Measurements from ENCODE around the gene SPATS1. TPM values are rescaled to one million over a fixed set of nuclear protein-coding genes. Genes with fewer than 3 reads are reported as not detected.
"Not testable (repeated sequence)": the region's sequence is repeated elsewhere in the genome, so short reads cannot be mapped to it uniquely, and the experiment has no call there.

Gene SPATS1
- polyA plus RNA-seq, 1 donor from 2014 or later: not detected

GRCh38 chr6:44349904-44350649, 7.6 kb downstream of the SPATS1 start:
- Mint-ChIP-seq H3K27me3 (peaks cover 4% of the 10 kb centered on the region), H3K36me3 (no peaks in the 10 kb centered on the region), H3K9me3 (no peaks in the 10 kb centered on the region), H3K4me3 (no peak overlapping the region), H3K4me1 (no peaks in the 10 kb centered on the region), H3K27ac (no peak overlapping the region)

- not testable (repeated sequence) for H3K27me3 Mint-ChIP-seq, H3K27ac Mint-ChIP-seq, H3K4me1 Mint-ChIP-seq, H3K4me3 Mint-ChIP-seq, H3K36me3 Mint-ChIP-seq, H3K9me3 Mint-ChIP-seq
Observed at GRCh38 chr6:44350650-44350994, 8.2 kb downstream of the SPATS1 start.

GRCh38 chr6:44352259-44352658, 9.8 kb downstream of the SPATS1 start:
- Mint-ChIP-seq H3K4me1 (no peaks in the 10 kb centered on the region), H3K4me3 (no peak overlapping the region), H3K36me3 (no peaks in the 10 kb centered on the region), H3K9me3 (peaks cover 3 to 6% (median 3%) of the 10 kb centered on the region in 3 donors), H3K27ac (no peak overlapping the region), H3K27me3 (peaks cover 6% of the 10 kb centered on the region)

GRCh38 chr6:44353336-44353735, 10.9 kb downstream of the SPATS1 start:
- Mint-ChIP-seq H3K4me3 (no peak overlapping the region), H3K27ac (no peak overlapping the region), H3K4me1 (no peaks in the 10 kb centered on the region), H3K36me3 (no peaks in the 10 kb centered on the region), H3K9me3 (peaks cover 3 to 6% (median 3%) of the 10 kb centered on the region in 3 donors), H3K27me3 (peaks cover 7% of the 10 kb centered on the region)

- no peak overlapping the region for H3K4me3 Mint-ChIP-seq
- H3K9me3 Mint-ChIP-seq: peaks cover 3 to 6% (median 3%) of the 10 kb centered on the region in 3 donors
- no peak overlapping the region for H3K27ac Mint-ChIP-seq
- H3K4me1 Mint-ChIP-seq: no peaks in the 10 kb centered on the region
- peaks cover 10% of the 10 kb centered on the region for H3K27me3 Mint-ChIP-seq
- H3K36me3 Mint-ChIP-seq: no peaks in the 10 kb centered on the region
Observed at GRCh38 chr6:44355640-44356039, 13.2 kb downstream of the SPATS1 start.

GRCh38 chr6:44356487-44356886, 14.0 kb downstream of the SPATS1 start:
- H3K4me1 Mint-ChIP-seq: no peaks in the 10 kb centered on the region
- H3K9me3 Mint-ChIP-seq: peaks cover 3 to 6% (median 3%) of the 10 kb centered on the region in 3 donors
- peaks cover 14% of the 10 kb centered on the region for H3K27me3 Mint-ChIP-seq
- no peaks in the 10 kb centered on the region for H3K36me3 Mint-ChIP-seq
- no peak overlapping the region for H3K27ac Mint-ChIP-seq
- no peak overlapping the region for H3K4me3 Mint-ChIP-seq

GRCh38 chr6:44359973-44360372, 17.5 kb downstream of the SPATS1 start:
- Mint-ChIP-seq H3K4me1 (peaks cover 0 to 3% (median 3%) of the 10 kb centered on the region in 3 donors), H3K27me3 (peaks cover 16% of the 10 kb centered on the region), H3K4me3 (no peak overlapping the region), H3K36me3 (no peaks in the 10 kb centered on the region), H3K9me3 (peaks cover 3 to 6% (median 3%) of the 10 kb centered on the region in 3 donors), H3K27ac (no peak overlapping the region)

- Mint-ChIP-seq H3K4me1 (peaks cover 3 to 6% (median 4%) of the 10 kb centered on the region in 3 donors), H3K36me3 (no peaks in the 10 kb centered on the region), H3K4me3 (no peak overlapping the region), H3K9me3 (no peaks in the 10 kb centered on the region), H3K27me3 (peaks cover 15% of the 10 kb centered on the region), H3K27ac (no peak overlapping the region)
Observed at GRCh38 chr6:44361947-44362346, 19.5 kb downstream of the SPATS1 start.

GRCh38 chr6:44363377-44363926, 21.0 kb downstream of the SPATS1 start:
- no peak overlapping the region for H3K4me3 Mint-ChIP-seq
- H3K36me3 Mint-ChIP-seq: no peaks in the 10 kb centered on the region
- no peaks in the 10 kb centered on the region for H3K9me3 Mint-ChIP-seq
- no peak overlapping the region for H3K27ac Mint-ChIP-seq
- peaks cover 3 to 6% (median 4%) of the 10 kb centered on the region in 3 donors for H3K4me1 Mint-ChIP-seq
- peaks cover 14% of the 10 kb centered on the region for H3K27me3 Mint-ChIP-seq

- Mint-ChIP-seq H3K27me3 (peaks cover 8% of the 10 kb centered on the region), H3K4me3 (no peak overlapping the region), H3K27ac (no peak overlapping the region), H3K9me3 (no peaks in the 10 kb centered on the region), H3K36me3 (no peaks in the 10 kb centered on the region), H3K4me1 (peaks cover 3 to 6% (median 4%) of the 10 kb centered on the region in 3 donors)
Observed at GRCh38 chr6:44366781-44367180, 24.3 kb downstream of the SPATS1 start.

GRCh38 chr6:44367681-44368080, 25.2 kb downstream of the SPATS1 start:
- H3K36me3 Mint-ChIP-seq: no peaks in the 10 kb centered on the region
- no peak overlapping the region for H3K4me3 Mint-ChIP-seq
- peaks cover 8% of the 10 kb centered on the region for H3K27me3 Mint-ChIP-seq
- peaks cover 3 to 6% (median 4%) of the 10 kb centered on the region in 3 donors for H3K4me1 Mint-ChIP-seq
- H3K9me3 Mint-ChIP-seq: no peaks in the 10 kb centered on the region
- no peak overlapping the region for H3K27ac Mint-ChIP-seq

GRCh38 chr6:44373051-44373450, 30.6 kb downstream of the SPATS1 start:
- no peak overlapping the region for H3K4me3 Mint-ChIP-seq
- H3K4me1 Mint-ChIP-seq: no peaks in the 10 kb centered on the region
- H3K36me3 Mint-ChIP-seq: no peaks in the 10 kb centered on the region
- H3K27ac Mint-ChIP-seq: no peak overlapping the region
- no peaks in the 10 kb centered on the region for H3K9me3 Mint-ChIP-seq
- peaks cover 19% of the 10 kb centered on the region for H3K27me3 Mint-ChIP-seq

- no peak overlapping the region for H3K4me3 Mint-ChIP-seq
- no peak overlapping the region for H3K27ac Mint-ChIP-seq
- peaks cover 17% of the 10 kb centered on the region for H3K27me3 Mint-ChIP-seq
- no peaks in the 10 kb centered on the region for H3K36me3 Mint-ChIP-seq
- H3K9me3 Mint-ChIP-seq: no peaks in the 10 kb centered on the region
- H3K4me1 Mint-ChIP-seq: no peaks in the 10 kb centered on the region
Observed at GRCh38 chr6:44373787-44374186, 31.3 kb downstream of the SPATS1 start.

- peak overlapping the region in 1 of 4 donors; percentile 39 for H3K4me3 Mint-ChIP-seq
- H3K9me3 Mint-ChIP-seq: no peaks in the 10 kb centered on the region
- no peak overlapping the region for H3K27ac Mint-ChIP-seq
- H3K4me1 Mint-ChIP-seq: no peaks in the 10 kb centered on the region
- H3K27me3 Mint-ChIP-seq: peaks cover 16% of the 10 kb centered on the region
- no peaks in the 10 kb centered on the region for H3K36me3 Mint-ChIP-seq
Observed at GRCh38 chr6:44375071-44375470, 32.6 kb downstream of the SPATS1 start.

- H3K9me3 Mint-ChIP-seq: no peaks in the 10 kb centered on the region
- no peaks in the 10 kb centered on the region for H3K4me1 Mint-ChIP-seq
- H3K27me3 Mint-ChIP-seq: peaks cover 14% of the 10 kb centered on the region
- no peaks in the 10 kb centered on the region for H3K36me3 Mint-ChIP-seq
- H3K27ac Mint-ChIP-seq: no peak overlapping the region
- H3K4me3 Mint-ChIP-seq: no peak overlapping the region
Observed at GRCh38 chr6:44377484-44377883, 35.0 kb downstream of the SPATS1 start.

GRCh38 chr6:44377971-44378370, 35.5 kb downstream of the SPATS1 start:
- Mint-ChIP-seq H3K4me1 (no peaks in the 10 kb centered on the region), H3K9me3 (no peaks in the 10 kb centered on the region), H3K4me3 (no peak overlapping the region), H3K36me3 (no peaks in the 10 kb centered on the region), H3K27ac (no peak overlapping the region), H3K27me3 (peaks cover 12% of the 10 kb centered on the region)

Measured in IgD-negative memory B cell (primary cell).